Endothelial cell of umbilical vein (primary cell): ENCODE results near the gene PTDSS2. TPM values are rescaled to one million over a fixed set of nuclear protein-coding genes. Genes with fewer than 3 reads are reported as not detected.

ENCODE experiments used
- BruUV-seq: library from RNA; stranded (reverse); fragments of 400-500 nt; replicated peaks from 2 replicates; lab custom pipeline; 2021; lab: Mats Ljungman, UMichigan
- CTCF ChIA-PET: fragments of 300-600, 350-600 bp; sonication (Branson Sonifier 250); formaldehyde crosslinking; loops from one replicate; lab custom pipeline; 2021; ENCODE audit warnings: antibody characterized with exemption, inconsistent platforms; lab: Charles Lee
- POLR2A ChIA-PET: fragments of 300-600, 350-600 bp; sonication (Branson Sonifier 250); formaldehyde crosslinking; loops from one replicate; lab custom pipeline; 2021; ENCODE audit warnings: antibody characterized with exemption, inconsistent platforms; lab: Charles Lee
- DNase-seq: peaks from one replicate; pipeline ENCODE4 v3.0.0-alpha.2; 2011; ENCODE audit warnings: low read depth, low spot score
- FAIRE-seq: peaks from 2 replicates; lab custom pipeline; 2011; peaks lifted over from hg19 to GRCh38; lab: Jason Lieb, UNC
- H2AFZ ChIP-seq: 2 replicates; pipeline ENCODE4 v1.6.0; 2012; ENCODE audit warnings: low read depth, low read length, control low read depth, inconsistent platforms
- H3K27ac ChIP-seq: 2 replicates; pipeline ENCODE4 v1.5.1; 2011; ENCODE audit warnings: low read depth, mild to moderate bottlenecking, control low read depth, low read length, moderate library complexity; ENCODE audit not compliant: insufficient read depth
- H3K27me3 ChIP-seq, 2 experiments: 2 replicates each; pipeline versions ENCODE4 v1.6.0 to v1.6.1; 2011; ENCODE audit warnings: low read length in 2 of 2, mixed read lengths in 1 of 2; ENCODE audit not compliant: control insufficient read depth in 2 of 2, insufficient read depth in 2 of 2
- H3K36me3 ChIP-seq, 2 experiments: 2 replicates in 1 of 2; 3 replicates in 1 of 2; pipeline ENCODE4 v1.5.1; 2011; ENCODE audit warnings: low read length in 2 of 2, mild to moderate bottlenecking in 1 of 2, moderate library complexity in 1 of 2; ENCODE audit not compliant: control insufficient read depth in 2 of 2, insufficient read depth in 2 of 2; ENCODE audit errors: extremely low read depth in 1 of 2
- H3K4me1 ChIP-seq: 3 replicates; pipeline ENCODE4 v1.5.1; 2011; ENCODE audit warnings: mild to moderate bottlenecking, low read length; ENCODE audit not compliant: control insufficient read depth, insufficient read depth; ENCODE audit errors: extremely low read depth
- H3K4me2 ChIP-seq: 2 replicates; pipeline ENCODE4 v1.6.1; 2011; ENCODE audit warnings: low read length, control low read depth, mixed read lengths; ENCODE audit not compliant: insufficient read depth
- H3K4me3 ChIP-seq, 3 experiments: fragments of 200-600 bp in 1 of 3; sonication (generic), shearing (Covaris generic) in 1 of 3; replicated peaks in 1 of 3; 2 replicates each; pipeline ENCODE4 v1.5.1; 2011 to 2016; ENCODE audit warnings: control low read depth in 3 of 3, low read length in 3 of 3, mild to moderate bottlenecking in 2 of 3, inconsistent platforms in 1 of 3, low read depth in 1 of 3, moderate library complexity in 1 of 3; ENCODE audit not compliant: insufficient read depth in 1 of 3
- H3K79me2 ChIP-seq: 2 replicates; pipeline ENCODE4 v1.6.0; 2012; ENCODE audit warnings: low read length, inconsistent platforms; ENCODE audit not compliant: control insufficient read depth, insufficient read depth
- H3K9ac ChIP-seq: replicated peaks from 2 replicates; pipeline ENCODE3; 2011; ENCODE audit warnings: low read length, control low read depth; ENCODE audit not compliant: insufficient read depth; ENCODE audit errors: extremely low read depth
- H3K9me1 ChIP-seq: replicated peaks from 3 replicates; pipeline ENCODE4 v1.6.0; 2011; ENCODE audit warnings: mild to moderate bottlenecking, low read length; ENCODE audit not compliant: control insufficient read depth, insufficient read depth; ENCODE audit errors: extremely low read depth
- H3K9me3 ChIP-seq: replicated peaks from 2 replicates; pipeline ENCODE4 v1.5.1; 2012; ENCODE audit warnings: low read length, inconsistent platforms; ENCODE audit not compliant: control insufficient read depth, insufficient read depth
- H4K20me1 ChIP-seq: replicated peaks from 2 replicates; pipeline ENCODE3; 2011; ENCODE audit warnings: mild to moderate bottlenecking, low read length; ENCODE audit not compliant: control insufficient read depth, insufficient read depth; ENCODE audit errors: extremely low read depth
- CTCF ChIP-seq, 2 donors: IDR thresholded peaks; 1 replicate in 1 of 2; 2 replicates in 1 of 2; pipeline ENCODE4 v1.5.1; 2011; ENCODE audit warnings: low read length in 2 of 2, mild to moderate bottlenecking in 2 of 2, moderate library complexity in 2 of 2, control low read depth in 1 of 2, inconsistent platforms in 1 of 2, low read depth in 1 of 2; ENCODE audit not compliant: insufficient read depth in 1 of 2; ENCODE audit errors: extremely low read depth in 1 of 2
- EZH2 ChIP-seq: IDR thresholded peaks from 2 replicates; pipeline ENCODE4 v1.6.1; 2012; ENCODE audit warnings: borderline replicate concordance, low read depth, mild to moderate bottlenecking, moderate library complexity, low read length, inconsistent platforms; ENCODE audit not compliant: severe bottlenecking
- GATA2 ChIP-seq: IDR thresholded peaks from 2 replicates; pipeline ENCODE4 v1.7.0; 2011; ENCODE audit warnings: low read depth, mild to moderate bottlenecking, moderate library complexity, mixed read lengths, low read length; ENCODE audit not compliant: insufficient read length, insufficient read depth
- MYC ChIP-seq: IDR thresholded peaks from one replicate; pipeline ENCODE4 v1.6.1; 2011; ENCODE audit warnings: mild to moderate bottlenecking, low read depth, low read length
- POLR2A ChIP-seq: IDR thresholded peaks from 2 replicates; pipeline ENCODE4 v1.6.1; 2012; ENCODE audit warnings: low read depth, mild to moderate bottlenecking, control low read depth, low read length
- POLR2AphosphoS5 ChIP-seq: IDR thresholded peaks from 2 replicates; pipeline ENCODE4 v1.6.1; 2012; ENCODE audit warnings: low read depth, mild to moderate bottlenecking, control low read depth, low read length, moderate library complexity; ENCODE audit not compliant: insufficient read depth
- dilution Hi-C: fragments of 300-500 bp; cut with MboI; formaldehyde crosslinking; loops from one replicate; pipeline ENCODE4 v1.15.0; 2019; ENCODE audit warnings: low sequenced_read_pairs; ENCODE audit not compliant: extremely low pct_ligation_motif_present
- intact Hi-C: fragments of 100-400 bp; cut with micrococcal nuclease; formaldehyde crosslinking; loops from one replicate; pipeline ENCODE4 v1.10.0; 2022
- polyA plus RNA-seq, 4 experiments: library from polyadenylated mRNA; depleted of rRNA in 3 of 4; stranded (reverse) in 3 of 4; unstranded in 1 of 4; fragments of >200 nt; gene quantifications; 2 replicates each; pipeline versions ENCODE4 v1.2.1 to v1.2.3, GENCODE V29; 2011 to 2012; ENCODE audit warnings: missing spikeins in 1 of 4
- total RNA-seq: library from RNA; stranded (reverse); gene quantifications from 2 replicates; pipeline ENCODE4 v1.2.3, GENCODE V29; 2021

The PTDSS2 gene
- total and polyA plus RNA-seq, 2 donors (not counting 3 experiments of a cell fraction or from before 2014, with no cell fraction given), result 41.4 to 46.8 TPM

- Histone ChIP-seq H3K9ac (peak overlapping the region; percentile 40), H2AFZ (peak overlapping the region; percentile 88)
- intact Hi-C loops, result loop anchor here (1.0 kb wide), 2 partner anchors 8 to 111 kb away; no protein-coding TSS in a partner anchor
These were observed 43.1 kb upstream of the PTDSS2 start for GRCh38 chr11:406796-407650.

More at GRCh38 chr11:406796-407650, 43.1 kb upstream of the PTDSS2 start:
- no TSS peak for BruUV-seq
- Histone ChIP-seq H3K4me3 (peak overlapping the region; percentile 42 to 51 (median 47)), H3K36me3 (no peaks in the 10 kb centered on the region), H4K20me1 (no peaks in the 10 kb centered on the region), H3K79me2 (no peaks in the 10 kb centered on the region), H3K9me1 (no peaks in the 10 kb centered on the region), H3K4me2 (peak overlapping the region; percentile 57), H3K9me3 (no peaks in the 10 kb centered on the region), H3K4me1 (peaks cover 5% of the 10 kb centered on the region), H3K27ac (peak overlapping the region; percentile 38), H3K27me3 (no peaks in the 10 kb centered on the region)
- POLR2A ChIA-PET, result interaction anchor here (0.9 kb wide), 1 partner anchor 200 kb away, joined by 3 read pairs; the partner anchor contains the start of genes BET1L and RIC8A
- dilution Hi-C loops, result no loop called here
- TF ChIP-seq POLR2AphosphoS5, result no peak
- no peak for TF ChIP-seq MYC
- TF ChIP-seq POLR2A, result peak; percentile 23
- TF ChIP-seq CTCF (IDR thresholded peaks at IDR 0.05; ENCODE audit: extremely low read depth in 1 of 2, insufficient read depth in 1 of 2, low read depth in 1 of 2, low read length in 2 of 2), result peak in 1 of 2 donors; percentile 7
- no peak for TF ChIP-seq GATA2
- no peak for TF ChIP-seq EZH2
- FAIRE-seq (peak; percentile 55), DNase-seq (peak; percentile 46)
- CTCF ChIA-PET, result interaction anchor here (0.7 to 5.5 kb wide), 11 partner anchors 8 to 156 kb away, joined by 3 to 57 read pairs (median 4); partner anchors contain the start of genes PTDSS2 and RNH1
